Vagina (tissue), 2 donors: ENCODE results near the gene NFS1.

Source experiments
- POLR2A ChIP-seq, 2 donors: fragments of 450-650 bp; IDR thresholded peaks; one replicate each; pipeline ENCODE4 v1.6.1; 2017; ENCODE audit warnings: antibody characterized with exemption in 2 of 2, mild to moderate bottlenecking in 2 of 2, moderate library complexity in 2 of 2
- TF ChIP-seq, protein P1 (sequence below), 3 experiments: fragments of 450-650 bp in 2 of 3; fragments of 200-600 bp in 1 of 3; sonication (generic) in 1 of 3; IDR thresholded peaks; one replicate each; pipeline ENCODE4 v1.5.1; 2017 to 2019; ENCODE audit warnings: antibody characterized with exemption in 3 of 3, mild to moderate bottlenecking in 2 of 3, moderate library complexity in 2 of 3

- TF ChIP-seq, protein P1, sequence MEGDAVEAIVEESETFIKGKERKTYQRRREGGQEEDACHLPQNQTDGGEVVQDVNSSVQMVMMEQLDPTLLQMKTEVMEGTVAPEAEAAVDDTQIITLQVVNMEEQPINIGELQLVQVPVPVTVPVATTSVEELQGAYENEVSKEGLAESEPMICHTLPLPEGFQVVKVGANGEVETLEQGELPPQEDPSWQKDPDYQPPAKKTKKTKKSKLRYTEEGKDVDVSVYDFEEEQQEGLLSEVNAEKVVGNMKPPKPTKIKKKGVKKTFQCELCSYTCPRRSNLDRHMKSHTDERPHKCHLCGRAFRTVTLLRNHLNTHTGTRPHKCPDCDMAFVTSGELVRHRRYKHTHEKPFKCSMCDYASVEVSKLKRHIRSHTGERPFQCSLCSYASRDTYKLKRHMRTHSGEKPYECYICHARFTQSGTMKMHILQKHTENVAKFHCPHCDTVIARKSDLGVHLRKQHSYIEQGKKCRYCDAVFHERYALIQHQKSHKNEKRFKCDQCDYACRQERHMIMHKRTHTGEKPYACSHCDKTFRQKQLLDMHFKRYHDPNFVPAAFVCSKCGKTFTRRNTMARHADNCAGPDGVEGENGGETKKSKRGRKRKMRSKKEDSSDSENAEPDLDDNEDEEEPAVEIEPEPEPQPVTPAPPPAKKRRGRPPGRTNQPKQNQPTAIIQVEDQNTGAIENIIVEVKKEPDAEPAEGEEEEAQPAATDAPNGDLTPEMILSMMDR (IDR thresholded peaks at IDR 0.05), result no peak
- no peak for TF ChIP-seq POLR2A (IDR thresholded peaks at IDR 0.05)
Measured at GRCh38 chr20:35653430-35653734, 45.8 kb downstream of the NFS1 start.
